GM04503 (cell line): ENCODE data around the gene PNPLA6.

Experiments used
- DNase-seq: peaks from one replicate; pipeline ENCODE4 v3.0.0-alpha.2; 2012; ENCODE audit warnings: low read depth

The PNPLA6 gene

DNA sequence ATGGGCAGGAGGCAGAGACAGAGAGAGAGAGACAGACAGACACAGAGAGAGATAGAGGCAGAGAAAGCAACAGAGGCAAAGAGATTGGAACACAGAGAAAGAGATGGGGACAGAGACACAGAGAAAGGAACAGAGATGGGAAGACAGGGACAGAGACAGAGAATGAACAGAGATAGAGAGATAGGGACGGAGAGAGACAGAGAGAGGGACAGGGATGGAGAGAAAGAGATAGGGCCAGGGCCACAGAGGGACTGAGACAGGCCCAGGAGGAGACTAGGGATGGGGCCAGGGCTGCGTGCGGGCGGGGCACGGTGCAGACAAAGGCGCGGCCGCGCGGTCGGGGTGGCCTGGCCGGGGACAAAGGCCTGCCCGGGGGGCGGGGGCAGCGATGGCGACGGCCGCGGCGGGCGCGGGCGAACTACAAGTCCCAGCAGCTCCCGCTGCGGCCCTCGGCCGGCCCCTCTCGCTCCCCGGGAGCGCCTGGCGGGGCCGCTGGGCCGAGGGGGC is 19.8 kb upstream of the PNPLA6 start, which contains the start of gene ZNF358:
TSS of gene ZNF358 (plus strand) at position 459 of the 507 bp plus-strand sequence. CDS start 3,140 bp downstream, outside the sequence.
- no peak for DNase-seq

DNA sequence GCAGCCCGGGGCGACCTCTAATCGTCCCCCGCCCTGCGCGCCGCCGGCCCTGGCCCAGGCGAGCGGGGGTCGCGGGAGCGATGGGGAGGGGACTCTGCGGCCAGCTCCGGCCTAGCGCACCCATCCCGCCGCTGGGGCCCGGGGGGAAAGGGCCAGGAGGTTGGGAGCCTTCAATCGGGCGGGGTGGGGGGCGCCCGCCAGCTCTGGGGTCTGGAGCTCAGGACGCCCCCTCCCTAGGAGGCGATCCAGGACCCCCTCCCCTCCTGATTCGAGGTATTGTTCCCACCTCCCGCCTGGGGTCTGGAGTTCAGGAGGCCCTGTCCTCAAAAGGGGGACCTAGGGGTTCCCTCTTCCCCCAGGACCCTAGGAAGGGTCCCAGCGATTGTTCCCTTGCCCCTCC is 19.2 kb upstream of the PNPLA6 start:
- DNase-seq, result no peak

DNA sequence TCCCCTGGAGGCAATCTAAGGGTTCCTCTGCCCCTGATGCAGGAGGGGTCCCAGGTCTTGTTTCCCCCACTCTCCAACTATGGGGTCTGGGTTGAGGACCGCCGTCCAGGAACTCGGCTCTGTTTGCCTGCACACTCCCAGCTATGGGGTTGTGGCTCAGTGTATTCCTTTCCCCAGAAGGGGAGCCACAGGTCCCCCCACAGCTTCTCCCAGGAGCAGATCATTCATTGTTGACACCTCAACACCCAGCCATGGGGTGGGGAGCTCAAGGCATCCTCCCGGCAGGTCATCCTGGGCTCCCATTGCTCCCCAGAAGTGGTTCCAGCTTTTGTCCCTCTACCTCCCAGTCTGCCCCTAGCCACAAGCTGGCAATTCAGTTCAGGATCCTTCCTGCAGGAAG is 18.6 kb upstream of the PNPLA6 start:
- DNase-seq, result no peak

DNA sequence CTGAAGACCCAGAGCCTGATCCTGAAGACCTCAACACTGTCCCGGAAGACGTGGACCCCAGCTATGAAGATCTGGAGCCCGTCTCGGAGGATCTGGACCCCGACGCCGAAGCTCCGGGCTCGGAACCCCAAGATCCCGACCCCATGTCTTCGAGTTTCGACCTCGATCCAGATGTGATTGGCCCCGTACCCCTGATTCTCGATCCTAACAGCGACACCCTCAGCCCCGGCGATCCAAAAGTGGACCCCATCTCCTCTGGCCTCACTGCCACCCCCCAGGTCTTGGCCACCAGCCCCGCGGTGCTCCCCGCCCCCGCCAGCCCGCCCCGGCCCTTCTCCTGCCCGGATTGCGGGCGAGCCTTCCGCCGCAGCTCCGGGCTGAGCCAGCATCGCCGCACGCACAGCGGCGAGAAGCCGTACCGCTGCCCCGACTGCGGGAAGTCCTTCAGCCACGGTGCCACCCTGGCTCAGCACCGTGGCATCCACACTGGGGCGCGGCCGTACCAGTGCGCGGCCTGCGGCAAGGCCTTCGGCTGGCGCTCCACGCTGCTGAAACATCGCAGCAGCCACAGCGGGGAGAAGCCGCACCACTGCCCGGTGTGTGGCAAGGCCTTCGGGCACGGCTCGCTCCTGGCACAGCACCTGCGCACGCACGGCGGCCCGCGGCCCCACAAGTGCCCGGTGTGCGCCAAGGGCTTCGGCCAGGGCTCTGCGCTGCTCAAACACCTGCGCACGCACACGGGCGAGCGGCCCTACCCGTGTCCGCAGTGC is 16.0 kb upstream of the PNPLA6 start:
- DNase-seq, result no peak

DNA sequence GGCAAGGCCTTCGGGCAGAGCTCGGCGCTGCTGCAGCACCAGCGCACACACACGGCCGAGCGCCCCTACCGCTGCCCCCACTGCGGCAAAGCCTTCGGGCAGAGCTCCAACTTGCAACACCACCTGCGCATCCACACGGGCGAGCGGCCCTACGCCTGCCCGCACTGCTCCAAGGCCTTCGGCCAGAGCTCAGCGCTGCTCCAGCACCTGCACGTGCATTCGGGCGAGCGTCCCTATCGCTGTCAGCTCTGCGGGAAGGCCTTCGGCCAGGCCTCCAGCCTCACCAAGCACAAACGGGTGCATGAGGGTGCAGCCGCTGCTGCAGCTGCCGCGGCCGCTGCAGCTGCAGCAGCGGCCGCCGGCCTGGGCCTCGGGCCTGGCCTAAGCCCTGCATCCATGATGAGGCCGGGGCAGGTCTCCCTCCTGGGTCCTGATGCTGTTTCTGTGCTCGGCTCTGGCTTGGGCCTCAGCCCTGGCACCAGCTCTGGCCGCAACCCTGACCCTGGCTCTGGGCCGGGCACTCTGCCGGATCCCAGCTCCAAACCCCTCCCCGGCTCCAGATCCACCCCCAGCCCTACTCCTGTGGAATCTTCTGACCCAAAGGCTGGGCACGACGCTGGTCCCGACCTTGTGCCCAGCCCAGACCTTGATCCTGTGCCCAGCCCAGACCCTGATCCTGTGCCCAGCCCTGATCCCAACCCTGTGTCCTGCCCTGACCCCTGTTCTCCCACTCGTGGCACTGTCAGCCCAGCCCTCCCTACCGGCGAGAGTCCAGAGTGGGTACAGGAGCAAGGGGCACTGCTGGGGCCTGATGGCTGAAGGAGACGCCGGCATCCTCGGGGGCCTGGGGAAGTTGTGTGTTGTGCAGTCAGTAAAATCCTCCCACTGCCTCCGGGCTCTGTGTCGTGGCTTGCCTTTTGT is 15.1 kb upstream of the PNPLA6 start:
- no peak for DNase-seq

DNA sequence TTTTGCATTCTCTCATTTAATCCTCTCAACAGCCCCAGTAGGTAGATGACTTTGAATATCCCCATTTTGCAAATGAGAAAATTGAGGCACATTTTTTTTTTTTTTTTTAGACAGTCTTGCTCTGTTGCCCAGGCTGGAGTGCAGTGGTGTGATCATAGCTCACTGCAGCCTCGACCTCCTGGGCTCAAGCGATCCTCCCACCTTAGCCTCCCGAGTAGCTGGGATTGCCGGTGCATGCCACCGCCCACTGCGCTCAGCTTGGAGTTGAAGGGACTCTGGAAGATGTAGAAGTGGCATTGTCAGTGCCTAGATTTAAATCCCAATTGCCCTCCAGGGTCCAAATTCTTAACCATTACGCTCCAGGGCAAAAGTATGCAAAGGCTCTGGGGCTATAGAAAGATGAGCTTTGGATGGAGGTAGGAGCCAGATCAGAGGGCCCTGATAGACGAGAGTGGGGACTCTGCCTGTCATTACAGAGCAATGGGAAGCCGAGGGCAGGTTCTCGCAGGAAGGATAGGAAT is 13.9 kb upstream of the PNPLA6 start:
- DNase-seq, result no peak

DNA sequence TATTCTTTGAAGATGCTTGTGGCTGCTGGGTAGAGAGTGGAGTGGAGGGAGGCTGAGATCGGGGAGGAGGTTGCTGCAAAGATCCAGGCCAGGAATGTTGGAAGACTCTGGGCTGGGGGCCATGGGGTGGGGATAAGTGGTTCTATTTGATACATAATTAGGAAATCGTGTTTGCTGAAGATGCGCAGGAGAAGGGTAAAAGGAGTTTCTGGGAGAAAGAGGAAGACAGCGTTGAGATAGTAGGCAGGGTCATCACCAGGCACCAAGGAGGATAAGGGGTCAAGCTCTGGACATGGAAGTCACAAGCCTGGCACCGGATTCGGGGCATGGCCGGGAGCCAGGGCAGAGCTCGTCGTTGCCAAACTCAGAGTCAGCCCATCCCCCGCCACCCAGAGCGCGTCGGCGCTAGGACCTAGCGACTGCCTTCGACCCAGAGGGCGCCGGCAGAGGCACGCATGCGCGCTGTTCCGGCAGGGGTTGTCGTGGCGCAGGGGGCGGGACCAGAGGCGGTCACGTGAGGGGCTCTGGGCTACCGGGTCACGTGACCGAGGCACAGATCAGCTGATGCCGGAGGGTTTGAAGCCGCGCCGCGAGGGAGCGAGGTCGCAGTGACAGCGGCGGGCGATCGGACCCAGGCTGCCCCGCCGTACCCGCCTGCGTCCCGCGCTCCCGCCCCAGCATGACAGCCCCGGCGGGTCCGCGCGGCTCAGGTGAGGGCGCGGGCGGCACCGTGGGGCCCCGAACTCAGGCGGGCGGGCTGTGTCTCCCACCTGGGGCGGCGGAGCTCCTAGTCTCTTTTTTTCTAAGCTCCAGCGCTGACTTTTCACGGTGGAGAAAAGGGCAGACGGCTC is 13.2 kb upstream of the PNPLA6 start, which contains the start of gene MCOLN1:
TSS of gene MCOLN1 (plus strand) at position 553 of the 851 bp plus-strand sequence. CDS start at position 680, 127 bp downstream.
- peak; percentile 71 for DNase-seq

DNA sequence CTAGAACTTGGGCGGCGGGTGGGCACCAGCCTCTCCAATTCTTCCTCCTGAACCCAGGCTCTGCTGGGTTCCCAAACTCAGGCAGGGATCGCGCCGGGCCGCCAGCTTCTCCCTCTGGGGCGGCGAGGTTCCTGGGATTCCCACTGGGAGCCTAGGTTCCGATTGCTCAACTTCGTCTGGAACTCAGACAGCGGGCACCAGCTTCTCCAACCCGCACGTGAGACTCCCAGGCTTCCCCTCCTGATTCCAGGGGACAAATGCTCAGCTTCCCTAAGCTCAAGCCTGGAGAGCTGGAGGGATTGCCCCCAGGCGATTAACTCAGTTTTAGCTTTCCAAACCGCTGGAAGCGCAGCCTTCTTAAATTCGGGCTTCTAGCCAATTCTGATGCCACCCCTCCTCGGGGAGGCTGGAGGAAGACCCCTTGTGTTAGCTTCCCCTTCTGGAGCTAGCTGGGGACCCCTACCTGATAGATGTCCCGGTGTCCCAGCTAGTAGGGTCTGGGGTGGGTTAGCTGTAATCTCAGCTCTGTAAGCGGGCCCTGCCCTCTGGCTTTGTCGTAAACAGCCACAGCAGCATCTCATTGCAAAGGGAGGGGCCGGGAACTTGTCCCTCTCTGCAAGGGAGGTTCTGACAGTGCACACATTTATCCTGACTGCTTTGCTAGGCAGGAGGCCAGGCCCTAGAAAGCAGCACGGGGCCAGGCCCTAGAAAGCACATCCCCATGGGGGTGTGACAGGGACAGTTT is 12.4 kb upstream of the PNPLA6 start:
- DNase-seq, result no peak

DNA sequence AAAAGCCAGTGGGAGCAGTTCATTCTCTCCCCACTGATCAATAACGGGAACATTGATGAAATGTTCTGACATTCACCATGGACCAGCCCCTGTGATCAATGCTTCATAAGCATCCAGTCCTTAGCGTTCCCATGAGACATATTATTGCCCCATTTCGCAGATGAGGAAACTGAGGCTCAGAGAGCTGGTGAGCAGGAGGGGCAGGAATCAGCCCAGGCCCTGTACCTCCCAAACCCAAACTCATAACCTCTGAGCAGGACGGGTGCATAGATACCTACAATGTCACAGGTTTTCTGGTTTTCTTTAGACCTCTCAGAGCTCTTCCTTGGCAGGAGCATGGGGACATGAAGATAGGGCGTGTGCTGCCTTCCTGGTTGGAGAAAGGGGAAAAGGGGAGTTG is 11.0 kb upstream of the PNPLA6 start:
- no peak for DNase-seq

DNA sequence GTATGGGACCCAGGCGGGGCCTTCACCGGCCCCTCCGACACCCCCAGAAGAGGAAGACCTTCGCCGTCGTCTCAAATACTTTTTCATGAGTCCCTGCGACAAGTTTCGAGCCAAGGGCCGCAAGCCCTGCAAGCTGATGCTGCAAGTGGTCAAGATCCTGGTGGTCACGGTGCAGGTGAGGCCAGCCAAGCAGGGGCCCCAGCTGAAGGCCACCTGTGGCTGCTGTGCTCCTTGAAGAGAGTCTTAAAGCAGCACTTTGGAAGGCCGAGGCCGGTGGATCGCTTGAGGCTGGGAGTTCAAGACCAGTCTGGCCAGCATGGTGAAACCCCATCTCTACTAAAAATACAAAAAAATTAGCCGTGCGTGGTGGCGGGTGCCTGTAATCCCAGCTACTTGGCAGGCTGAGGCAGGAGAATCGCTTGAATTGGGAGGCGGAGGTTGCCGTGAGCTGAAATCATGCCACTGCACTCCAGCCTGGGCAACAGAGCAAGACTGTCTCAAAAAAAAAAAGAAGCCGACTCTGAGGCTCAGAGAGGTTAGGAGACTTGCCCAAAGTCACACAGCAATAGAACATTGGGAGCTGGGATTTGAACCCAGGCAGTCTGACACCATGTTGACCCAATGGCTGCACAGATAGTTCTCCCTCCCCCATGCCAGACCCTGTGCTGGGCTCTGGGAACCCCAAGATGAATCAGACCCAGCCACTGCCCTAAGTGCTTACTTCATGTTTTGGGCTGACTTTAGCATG is 10.4 kb upstream of the PNPLA6 start:
- no peak for DNase-seq

DNA sequence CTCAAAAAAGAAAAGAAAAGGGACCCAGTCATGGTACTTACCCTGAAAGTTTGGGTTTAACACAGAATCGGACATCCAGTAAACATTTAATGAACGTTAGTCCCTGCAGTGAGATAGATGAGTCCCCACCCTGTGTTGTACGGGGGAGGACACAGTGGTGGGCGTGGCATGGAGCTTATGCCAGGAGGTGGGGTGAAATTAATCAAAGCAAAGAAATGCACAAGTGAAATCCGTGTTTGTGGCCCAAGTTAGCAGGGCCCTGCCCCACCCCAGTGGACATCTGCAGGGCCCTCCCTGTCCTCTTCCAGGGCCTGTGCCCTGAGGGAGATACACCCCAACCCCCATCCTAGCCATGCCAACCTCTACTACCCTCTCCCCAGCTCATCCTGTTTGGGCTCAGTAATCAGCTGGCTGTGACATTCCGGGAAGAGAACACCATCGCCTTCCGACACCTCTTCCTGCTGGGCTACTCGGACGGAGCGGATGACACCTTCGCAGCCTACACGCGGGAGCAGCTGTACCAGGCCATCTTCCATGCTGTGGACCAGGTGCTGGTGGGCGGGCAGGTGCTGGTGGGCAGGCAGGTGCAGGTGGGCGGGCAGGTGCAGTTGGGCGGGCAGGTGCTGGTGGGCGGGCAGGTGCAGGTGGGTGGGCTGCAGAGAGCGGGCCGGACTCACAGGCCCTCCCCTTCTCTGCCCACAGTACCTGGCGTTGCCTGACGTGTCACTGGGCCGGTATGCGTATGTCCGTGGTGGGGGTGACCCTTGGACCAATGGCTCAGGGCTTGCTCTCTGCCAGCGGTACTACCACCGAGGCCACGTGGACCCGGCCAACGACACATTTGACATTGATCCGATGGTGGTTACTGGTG is 9.2 kb upstream of the PNPLA6 start:
- DNase-seq, result no peak

DNA sequence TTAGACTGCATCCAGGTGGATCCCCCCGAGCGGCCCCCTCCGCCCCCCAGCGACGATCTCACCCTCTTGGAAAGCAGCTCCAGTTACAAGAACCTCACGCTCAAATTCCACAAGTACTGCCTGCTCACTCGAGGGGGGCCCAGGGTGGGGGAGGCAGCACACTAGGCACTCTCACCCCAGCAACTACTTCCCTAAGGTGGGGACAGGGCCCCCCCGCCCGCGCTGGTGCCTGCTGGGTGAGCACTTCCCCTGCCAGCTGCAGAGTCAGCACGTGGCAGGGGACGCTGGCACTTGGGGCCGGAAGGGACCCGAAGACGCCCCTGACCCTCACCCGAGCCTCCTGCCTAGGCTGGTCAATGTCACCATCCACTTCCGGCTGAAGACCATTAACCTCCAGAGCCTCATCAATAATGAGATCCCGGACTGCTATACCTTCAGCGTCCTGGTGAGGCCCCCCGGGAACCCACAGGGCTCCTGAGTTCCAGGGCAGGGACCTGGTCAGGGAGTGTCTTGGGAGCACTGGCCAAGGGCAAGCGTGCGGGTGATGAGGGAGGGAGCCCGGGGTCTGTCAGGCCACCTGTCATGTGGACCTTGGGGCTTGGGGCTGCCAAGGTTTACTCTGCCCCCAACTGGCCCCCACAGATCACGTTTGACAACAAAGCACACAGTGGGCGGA is 7.9 kb upstream of the PNPLA6 start:
- DNase-seq, result no peak

DNA sequence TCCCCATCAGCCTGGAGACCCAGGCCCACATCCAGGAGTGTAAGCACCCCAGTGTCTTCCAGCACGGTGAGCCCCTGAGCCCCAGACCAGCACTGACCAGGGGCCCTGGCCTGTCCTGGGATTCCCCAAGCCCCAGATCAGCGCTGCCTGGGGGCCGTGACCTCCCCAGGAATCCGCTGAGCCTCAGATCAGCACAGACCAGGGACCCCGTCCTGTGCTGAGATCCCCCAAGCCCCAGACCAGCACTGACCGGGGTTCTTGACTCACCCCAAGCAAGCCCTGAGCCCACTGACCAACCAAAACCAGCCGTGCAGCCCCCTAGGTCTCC is 7.4 kb upstream of the PNPLA6 start:
- no peak for DNase-seq

DNA sequence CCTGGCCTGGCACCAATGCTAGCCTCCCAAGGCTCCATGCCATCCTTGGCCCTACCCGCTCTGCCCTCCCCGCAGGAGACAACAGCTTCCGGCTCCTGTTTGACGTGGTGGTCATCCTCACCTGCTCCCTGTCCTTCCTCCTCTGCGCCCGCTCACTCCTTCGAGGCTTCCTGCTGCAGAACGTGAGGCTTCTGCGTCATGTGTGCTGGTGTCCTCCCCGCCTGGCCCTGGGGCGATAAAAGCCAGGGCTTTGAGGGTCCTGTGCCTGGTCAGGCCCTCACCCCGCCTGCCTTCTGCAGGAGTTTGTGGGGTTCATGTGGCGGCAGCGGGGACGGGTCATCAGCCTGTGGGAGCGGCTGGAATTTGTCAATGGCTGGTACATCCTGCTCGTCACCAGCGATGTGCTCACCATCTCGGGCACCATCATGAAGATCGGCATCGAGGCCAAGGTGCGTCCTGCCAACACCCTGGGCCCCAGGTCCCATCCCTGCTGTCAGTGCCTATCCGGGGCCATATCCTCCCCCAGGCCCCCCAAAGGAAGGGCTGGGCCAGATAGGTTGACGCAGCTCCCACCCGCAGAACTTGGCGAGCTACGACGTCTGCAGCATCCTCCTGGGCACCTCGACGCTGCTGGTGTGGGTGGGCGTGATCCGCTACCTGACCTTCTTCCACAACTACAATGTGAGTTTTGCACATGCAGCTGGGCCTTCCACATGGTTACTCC is 6.8 kb upstream of the PNPLA6 start:
- no peak for DNase-seq

DNA sequence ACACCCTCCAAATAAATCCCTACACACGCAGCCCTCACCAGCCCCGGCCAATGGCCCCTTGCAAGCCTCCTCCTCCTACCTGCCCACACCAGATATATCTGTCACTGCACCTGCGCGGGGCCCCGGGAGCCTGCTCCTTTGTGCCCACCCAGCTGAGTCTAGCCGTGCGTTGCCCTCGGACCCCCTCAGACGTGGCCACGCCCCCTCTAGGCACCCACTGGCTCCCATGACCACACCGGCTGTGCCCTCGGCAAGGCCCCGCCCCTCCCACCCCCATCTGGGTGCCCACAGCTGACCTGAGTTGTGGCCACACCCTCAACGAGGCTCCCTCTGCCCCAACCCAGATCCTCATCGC is 6.3 kb upstream of the PNPLA6 start:
- DNase-seq, result no peak

DNA sequence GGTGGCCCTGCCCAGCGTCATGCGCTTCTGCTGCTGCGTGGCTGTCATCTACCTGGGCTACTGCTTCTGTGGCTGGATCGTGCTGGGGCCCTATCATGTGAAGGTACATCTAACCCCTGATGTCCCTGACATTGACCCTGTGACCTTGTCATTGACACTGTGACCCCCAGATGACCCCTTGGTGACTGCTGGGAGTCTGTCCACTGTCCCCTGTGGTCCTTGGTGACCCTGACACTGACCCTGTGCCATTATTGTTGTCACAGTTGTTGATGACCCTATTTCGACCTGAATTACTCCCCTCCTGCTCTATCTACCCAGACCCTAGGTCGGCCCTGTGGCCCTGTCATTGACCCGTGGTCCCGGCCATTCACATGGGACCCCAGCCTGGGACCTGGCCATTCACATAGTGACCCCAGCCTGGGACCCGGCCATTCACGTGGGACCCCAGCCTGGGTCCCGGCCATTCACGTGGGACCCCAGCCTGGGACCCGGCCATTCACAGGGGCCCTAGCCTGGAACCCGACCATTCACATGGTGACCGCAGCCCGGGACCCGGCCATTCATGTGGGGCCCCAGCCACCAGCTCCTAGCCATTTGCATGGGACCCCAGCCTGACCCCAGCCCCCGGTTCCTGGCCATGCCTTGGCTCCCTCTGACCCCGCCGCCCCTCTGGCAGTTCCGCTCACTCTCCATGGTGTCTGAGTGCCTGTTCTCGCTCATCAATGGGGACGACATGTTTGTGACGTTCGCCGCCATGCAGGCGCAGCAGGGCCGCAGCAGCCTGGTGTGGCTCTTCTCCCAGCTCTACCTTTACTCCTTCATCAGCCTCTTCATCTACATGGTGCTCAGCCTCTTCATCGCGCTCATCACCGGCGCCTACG is 5.7 kb upstream of the PNPLA6 start:
- no peak for DNase-seq

DNA sequence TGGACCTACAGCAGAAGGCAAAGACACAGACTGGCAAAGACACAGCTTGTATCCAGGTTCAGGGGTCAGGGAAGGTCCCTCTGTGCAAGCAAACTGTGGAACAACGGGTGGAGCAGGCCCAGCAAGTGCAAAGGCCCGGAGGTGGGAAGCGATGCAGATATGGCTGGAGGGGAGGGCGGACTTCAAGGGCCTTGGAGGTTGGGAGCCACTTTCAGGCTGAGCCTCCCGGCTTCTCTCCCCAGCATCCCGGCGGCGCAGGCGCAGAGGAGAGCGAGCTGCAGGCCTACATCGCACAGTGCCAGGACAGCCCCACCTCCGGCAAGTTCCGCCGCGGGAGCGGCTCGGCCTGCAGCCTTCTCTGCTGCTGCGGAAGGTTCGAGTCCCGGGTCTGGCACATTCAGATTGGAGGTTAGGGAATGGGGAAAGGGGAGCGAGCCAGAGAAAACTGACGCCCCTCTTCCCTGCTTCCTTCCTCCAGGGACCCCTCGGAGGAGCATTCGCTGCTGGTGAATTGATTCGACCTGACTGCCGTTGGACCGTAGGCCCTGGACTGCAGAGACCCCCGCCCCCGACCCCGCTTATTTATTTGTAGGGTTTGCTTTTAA is 2.1 kb upstream of the PNPLA6 start:
- no peak for DNase-seq
